Mesenchymal stem cell (in vitro differentiated cells and primary cell): ENCODE data around the gene ADARB2.
"Not testable (repeated sequence)": the region's sequence is repeated elsewhere in the genome, so short reads cannot be mapped to it uniquely, and the experiment has no call there.

ENCODE experiments used
- DNase-seq: peaks from one replicate; pipeline ENCODE4 v3.0.0-alpha.2; 2013
- H2AFZ ChIP-seq: one replicate; pipeline ENCODE4 v1.6.1; 2013; ENCODE audit warnings: low read depth, mild to moderate bottlenecking, control low read depth, inconsistent platforms, low read length, moderate library complexity
- H2AK5ac ChIP-seq: 2 replicates; pipeline ENCODE4 v1.6.1; 2013; ENCODE audit warnings: low read length, moderate library complexity, mild to moderate bottlenecking, inconsistent platforms; ENCODE audit not compliant: severe bottlenecking
- H2BK120ac ChIP-seq: one replicate; pipeline ENCODE4 v1.6.1; 2013; ENCODE audit warnings: low read depth, mild to moderate bottlenecking, inconsistent platforms, low read length, moderate library complexity
- H2BK12ac ChIP-seq, 2 experiments: one replicate each; pipeline ENCODE4 v1.6.1; 2013; ENCODE audit warnings: inconsistent platforms in 2 of 2, low read length in 2 of 2, mild to moderate bottlenecking in 2 of 2, moderate library complexity in 2 of 2, control low read depth in 1 of 2
- H2BK15ac ChIP-seq: one replicate; pipeline ENCODE4 v1.6.1; 2013; ENCODE audit warnings: mild to moderate bottlenecking, low read depth, inconsistent platforms; ENCODE audit not compliant: poor library complexity, severe bottlenecking
- H2BK5ac ChIP-seq: 2 replicates; pipeline ENCODE4 v1.6.1; 2013; ENCODE audit warnings: low read depth, mild to moderate bottlenecking, low read length, control low read depth, inconsistent platforms; ENCODE audit not compliant: poor library complexity, severe bottlenecking
- H3K14ac ChIP-seq, 2 experiments: one replicate each; pipeline ENCODE4 v1.6.1; 2013; ENCODE audit warnings: inconsistent platforms in 2 of 2, low read length in 2 of 2, control low read depth in 1 of 2, mild to moderate bottlenecking in 1 of 2, moderate library complexity in 1 of 2
- H3K18ac ChIP-seq, 2 experiments: one replicate each; pipeline ENCODE4 v1.6.1; 2013; ENCODE audit warnings: inconsistent platforms in 2 of 2, low read length in 2 of 2, control low read depth in 1 of 2, low read depth in 1 of 2, mild to moderate bottlenecking in 1 of 2
- H3K23ac ChIP-seq, 2 experiments: one replicate each; pipeline ENCODE4 v1.6.1; 2013; ENCODE audit warnings: inconsistent platforms in 2 of 2, low read length in 2 of 2, mild to moderate bottlenecking in 2 of 2, moderate library complexity in 2 of 2, control low read depth in 1 of 2
- H3K27ac ChIP-seq: 2 replicates; pipeline ENCODE4 v1.5.1; 2013; ENCODE audit warnings: mild to moderate bottlenecking, moderate library complexity, low read length, control low read depth, inconsistent platforms; ENCODE audit not compliant: poor library complexity, severe bottlenecking
- H3K27me3 ChIP-seq, 2 experiments: 2 replicates each; pipeline versions ENCODE4 v1.6.1 to v1.7.0; 2013; ENCODE audit warnings: low read length in 2 of 2, mild to moderate bottlenecking in 2 of 2, moderate library complexity in 2 of 2, control low read depth in 1 of 2, inconsistent platforms in 1 of 2; ENCODE audit not compliant: control insufficient read depth in 1 of 2, insufficient read depth in 1 of 2
- H3K36me3 ChIP-seq, 2 experiments: 2 replicates each; pipeline versions ENCODE4 v1.6.1 to v1.7.0; 2013; ENCODE audit warnings: low read length in 2 of 2, control low read depth in 1 of 2, inconsistent platforms in 1 of 2, low read depth in 1 of 2, mild to moderate bottlenecking in 1 of 2; ENCODE audit not compliant: insufficient read depth in 2 of 2, control insufficient read depth in 1 of 2
- H3K4ac ChIP-seq, 2 experiments: one replicate each; pipeline ENCODE4 v1.6.1; 2013; ENCODE audit warnings: inconsistent platforms in 2 of 2, low read length in 2 of 2, mild to moderate bottlenecking in 2 of 2, moderate library complexity in 2 of 2, control low read depth in 1 of 2, low read depth in 1 of 2
- H3K4me1 ChIP-seq: 2 replicates; pipeline ENCODE4 v1.6.1; 2013; ENCODE audit warnings: low read depth, low read length, control low read depth; ENCODE audit not compliant: control insufficient read depth, insufficient read depth
- H3K4me2 ChIP-seq: 2 replicates; pipeline ENCODE4 v1.6.1; 2013; ENCODE audit warnings: low read length, mild to moderate bottlenecking, inconsistent platforms; ENCODE audit not compliant: poor library complexity, severe bottlenecking
- H3K4me3 ChIP-seq, 2 experiments: 2 replicates each; pipeline versions ENCODE4 v1.5.1 to v1.7.0; 2013; ENCODE audit warnings: low read length in 2 of 2, mild to moderate bottlenecking in 2 of 2, control low read depth in 1 of 2, low read depth in 1 of 2; ENCODE audit not compliant: insufficient read depth in 1 of 2
- H3K79me1 ChIP-seq: replicated peaks from 2 replicates; pipeline ENCODE4 v1.6.1; 2013; ENCODE audit warnings: mild to moderate bottlenecking, control low read depth, low read length, inconsistent platforms; ENCODE audit not compliant: poor library complexity, severe bottlenecking
- H3K9ac ChIP-seq: 2 replicates; pipeline ENCODE4 v1.7.0; 2013; ENCODE audit warnings: mild to moderate bottlenecking, low read length, moderate library complexity
- H3K9me3 ChIP-seq: 2 replicates; pipeline ENCODE4 v1.7.0; 2013; ENCODE audit warnings: mild to moderate bottlenecking, low read length; ENCODE audit not compliant: control insufficient read depth
- H4K8ac ChIP-seq: one replicate; pipeline ENCODE4 v1.6.1; 2013; ENCODE audit warnings: inconsistent platforms, mild to moderate bottlenecking, low read length, moderate library complexity
- H4K91ac ChIP-seq: one replicate; pipeline ENCODE4 v1.6.1; 2013; ENCODE audit warnings: mild to moderate bottlenecking, low read length, inconsistent platforms
- WGBS: methylation state at CpG from one replicate; pipeline ENCODE4 v1.1.7; 2013; ENCODE audit warnings: mixed read lengths; 5-methylcytosine and 5-hydroxymethylcytosine counted together

Gene ADARB2

DNA sequence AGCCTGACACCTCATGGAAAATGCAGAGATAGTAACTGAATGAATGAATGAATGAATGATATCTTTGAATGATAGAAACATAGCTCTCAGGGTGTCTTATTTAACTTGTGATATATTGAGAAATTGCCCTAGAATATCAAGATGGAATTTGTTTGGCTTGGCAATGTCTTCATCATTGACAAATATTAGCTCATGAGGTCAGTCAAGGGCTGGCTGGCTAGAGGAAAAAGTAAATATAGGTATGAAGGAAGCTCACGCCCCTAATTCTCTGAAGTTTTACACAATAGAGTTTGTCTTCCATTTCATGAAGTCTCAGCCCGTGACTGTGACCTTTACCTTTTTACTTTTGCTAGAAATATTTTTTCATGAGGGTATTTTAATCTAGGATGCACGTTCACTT is 305.2 kb downstream of the ADARB2 start:
- H4K91ac ChIP-seq, result no peak overlapping the region
- H2BK5ac ChIP-seq, result no peak overlapping the region
- no peaks in the 10 kb centered on the region for H3K79me1 ChIP-seq
- peaks cover 34% of the 10 kb centered on the region for H3K9me3 ChIP-seq
- no peak overlapping the region for H3K18ac ChIP-seq
- no peak overlapping the region for H2BK15ac ChIP-seq
- no peak for DNase-seq
- 70% methylated on average over 2 of the region's 3 CpGs for WGBS
- no peaks in the 10 kb centered on the region for H3K4me1 ChIP-seq
- H3K27ac ChIP-seq, result no peak overlapping the region
- no peak overlapping the region for H3K4ac ChIP-seq
- no peak overlapping the region for H2AFZ ChIP-seq
- no peak overlapping the region for H4K8ac ChIP-seq
- no peak overlapping the region for H3K9ac ChIP-seq
- H3K4me3 ChIP-seq, result no peak overlapping the region
- no peaks in the 10 kb centered on the region for H3K27me3 ChIP-seq
- H2BK12ac ChIP-seq, result no peak overlapping the region
- H3K23ac ChIP-seq, result no peak overlapping the region
- no peak overlapping the region for H2BK120ac ChIP-seq
- no peak overlapping the region for H3K14ac ChIP-seq
- no peak overlapping the region for H3K4me2 ChIP-seq
- no peak overlapping the region for H2AK5ac ChIP-seq
- H3K36me3 ChIP-seq, result no peaks in the 10 kb centered on the region

- Histone ChIP-seq H3K27me3 (peaks cover 0 to 2% of the 10 kb centered on the region in 2 experiments), H3K36me3 (no peaks in the 10 kb centered on the region), H3K18ac (no peak overlapping the region), H3K23ac (no peak overlapping the region), H3K4ac (no peak overlapping the region), H2BK12ac (no peak overlapping the region), H3K79me1 (no peaks in the 10 kb centered on the region), H4K8ac (no peak overlapping the region), H2BK15ac (no peak overlapping the region), H3K4me1 (no peaks in the 10 kb centered on the region), H2BK120ac (no peak overlapping the region), H2AK5ac (no peak overlapping the region), H3K14ac (no peak overlapping the region), H3K4me3 (no peak overlapping the region), H4K91ac (no peak overlapping the region), H2AFZ (no peak overlapping the region), H3K4me2 (no peak overlapping the region), H3K9me3 (peaks cover 34% of the 10 kb centered on the region), H2BK5ac (no peak overlapping the region), H3K9ac (no peak overlapping the region), H3K27ac (no peak overlapping the region)
- whole genome bisulfite sequencing, result no CpG with 5 or more reads among the region's 1 CpG
- no peak for DNase-seq
Observed at GRCh38 chr10:1431229-1431628, 306.1 kb downstream of the ADARB2 start.

GRCh38 chr10:1427521-1428186 is 309.7 kb downstream of the ADARB2 start:
- not testable (repeated sequence) for H3K4me2 ChIP-seq, H4K91ac ChIP-seq, H3K14ac ChIP-seq, H2BK5ac ChIP-seq, H4K8ac ChIP-seq, H2BK120ac ChIP-seq, H3K4me1 ChIP-seq, H3K79me1 ChIP-seq, H2BK15ac ChIP-seq, H2BK12ac ChIP-seq, H3K9ac ChIP-seq, H3K36me3 ChIP-seq, H3K4ac ChIP-seq, DNase-seq, H3K27ac ChIP-seq, H3K23ac ChIP-seq, H2AFZ ChIP-seq, H3K27me3 ChIP-seq, H3K18ac ChIP-seq, H3K4me3 ChIP-seq, H2AK5ac ChIP-seq
- peaks cover 26% of the 10 kb centered on the region for H3K9me3 ChIP-seq
- WGBS, result 29% methylated on average over 1 of the region's 3 CpGs

DNA sequence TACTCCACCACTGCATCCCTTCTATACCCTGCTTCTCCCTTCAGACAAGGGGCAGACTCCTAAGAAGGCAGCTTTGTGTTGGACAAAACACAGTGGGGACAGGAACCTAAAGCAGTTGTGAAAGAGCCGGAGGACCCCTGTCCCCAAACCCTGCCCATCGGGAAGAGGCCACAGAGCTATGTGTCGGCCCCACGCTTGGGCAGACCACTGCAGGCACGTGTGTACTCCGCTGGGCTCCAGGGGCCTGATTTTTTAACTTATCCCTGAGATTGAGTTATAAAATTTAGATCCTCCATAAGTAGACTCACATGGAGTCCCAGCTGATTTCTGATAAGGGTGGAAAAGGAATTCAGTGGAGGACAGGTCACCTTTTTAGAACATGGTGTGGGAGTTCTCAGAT is 310.5 kb downstream of the ADARB2 start:
- H3K27ac ChIP-seq, result no peak overlapping the region
- H2BK5ac ChIP-seq, result no peak overlapping the region
- H2BK15ac ChIP-seq, result no peak overlapping the region
- no peak overlapping the region for H3K4me2 ChIP-seq
- WGBS, result 80% methylated on average over 6 of the region's 6 CpGs
- H4K91ac ChIP-seq, result no peak overlapping the region
- H4K8ac ChIP-seq, result no peak overlapping the region
- H2BK120ac ChIP-seq, result no peak overlapping the region
- H3K23ac ChIP-seq, result no peak overlapping the region
- DNase-seq, result no peak
- H3K4me3 ChIP-seq, result no peak overlapping the region
- H3K9ac ChIP-seq, result no peak overlapping the region
- no peaks in the 10 kb centered on the region for H3K36me3 ChIP-seq
- H3K18ac ChIP-seq, result no peak overlapping the region
- H3K27me3 ChIP-seq, result peaks cover 0 to 5% of the 10 kb centered on the region in 2 experiments
- peaks cover 20% of the 10 kb centered on the region for H3K9me3 ChIP-seq
- H3K4ac ChIP-seq, result no peak overlapping the region
- H3K14ac ChIP-seq, result no peak overlapping the region
- H2AFZ ChIP-seq, result no peak overlapping the region
- H3K4me1 ChIP-seq, result no peaks in the 10 kb centered on the region
- no peaks in the 10 kb centered on the region for H3K79me1 ChIP-seq
- H2AK5ac ChIP-seq, result no peak overlapping the region
- no peak overlapping the region for H2BK12ac ChIP-seq
